HepG2 (cell line): ENCODE measurements around the gene ZDHHC14. TPM values are rescaled to one million over a fixed set of nuclear protein-coding genes. Genes with fewer than 3 reads are reported as not detected.

Experiments
- ATAC-seq: fragments of 200-7000 bp; cut with Tn5 transposase; 3 replicates; pipeline ENCODE4 v1.9.1; 2020; ENCODE audit warnings: mild to moderate bottlenecking, moderate library complexity
- BruUV-seq: library from RNA; stranded (reverse); fragments of 400-500 nt; replicated peaks from 2 replicates; lab custom pipeline; 2021; lab: Mats Ljungman, UMichigan
- CTCF ChIA-PET: fragments of 300-600 bp; formaldehyde crosslinking; extraction: SDS; loops from one replicate; lab custom pipeline; 2021; ENCODE audit warnings: low total read pairs, inconsistent platforms, low intra/inter-chr PET ratio; lab: Yijun Ruan, JAX
- POLR2A ChIA-PET: fragments of 350-600 bp; sonication (Branson Sonifier 250); formaldehyde crosslinking; loops from one replicate; lab custom pipeline; 2020; ENCODE audit warnings: antibody characterized with exemption, inconsistent platforms; lab: Yijun Ruan, JAX
- DNase-seq: peaks from one replicate; pipeline ENCODE4 v3.0.0-alpha.2; 2015; ENCODE audit warnings: low spot score
- FAIRE-seq: peaks from 3 replicates; lab custom pipeline; 2011; peaks lifted over from hg19 to GRCh38; lab: Jason Lieb, UNC
- H2AFZ ChIP-seq: one replicate; pipeline ENCODE4 v1.6.1; 2011; ENCODE audit warnings: low read length, inconsistent platforms
- H3K27ac ChIP-seq: fragments of 300-600 bp; 3 replicates; pipeline ENCODE4 v1.8.0; 2011; ENCODE audit warnings: mixed run types, mild to moderate bottlenecking, mixed read lengths, low read length, inconsistent platforms; ENCODE audit not compliant: insufficient read depth; ENCODE audit errors: extremely low read length
- H3K27me3 ChIP-seq, 2 experiments: fragments of 200-600 bp in 1 of 2; 2 replicates in 1 of 2; 3 replicates in 1 of 2; pipeline versions ENCODE4 v1.6.0 to v1.8.0; 2011; ENCODE audit warnings: low read length in 2 of 2, mild to moderate bottlenecking in 2 of 2, moderate library complexity in 2 of 2, inconsistent platforms in 1 of 2; ENCODE audit not compliant: insufficient read depth in 2 of 2, control insufficient read depth in 1 of 2
- H3K36me3 ChIP-seq, 2 experiments: fragments of 200-600 bp in 1 of 2; replicated peaks in 1 of 2; 2 replicates in 1 of 2; 3 replicates in 1 of 2; pipeline versions ENCODE4 v1.5.1 to v1.8.0; 2011; ENCODE audit warnings: low read length in 2 of 2, inconsistent platforms in 1 of 2; ENCODE audit not compliant: insufficient read depth in 2 of 2, control insufficient read depth in 1 of 2
- H3K4me1 ChIP-seq: 2 replicates; pipeline ENCODE4 v1.5.1; 2012; ENCODE audit warnings: low read length, inconsistent platforms; ENCODE audit not compliant: insufficient read depth
- H3K4me2 ChIP-seq: 2 replicates; pipeline ENCODE4 v1.6.0; 2011; ENCODE audit warnings: low read depth, low read length, inconsistent platforms
- H3K4me3 ChIP-seq, 3 experiments: fragments of 200-600 bp in 1 of 3; sonication (generic), shearing (Covaris generic) in 1 of 3; replicated peaks in 1 of 3; 2 replicates each; pipeline ENCODE4 v1.5.1; 2011 to 2016; ENCODE audit warnings: low read length in 3 of 3, inconsistent platforms in 2 of 3, low read depth in 2 of 3, mild to moderate bottlenecking in 2 of 3, control low read depth in 1 of 3, mixed read lengths in 1 of 3; ENCODE audit not compliant: insufficient read depth in 1 of 3
- H3K79me2 ChIP-seq: one replicate; pipeline ENCODE4 v1.6.1; 2011; ENCODE audit warnings: low read length, inconsistent platforms; ENCODE audit not compliant: insufficient read depth
- H3K9ac ChIP-seq: 2 replicates; pipeline ENCODE4 v1.6.0; 2011; ENCODE audit warnings: mild to moderate bottlenecking, low read depth, low read length, inconsistent platforms; ENCODE audit not compliant: insufficient read depth
- H3K9me3 ChIP-seq: 2 replicates; pipeline ENCODE4 v1.5.1; 2012; ENCODE audit warnings: mild to moderate bottlenecking, low read length
- H4K20me1 ChIP-seq: 2 replicates; pipeline ENCODE4 v1.6.0; 2011; ENCODE audit warnings: inconsistent platforms, mild to moderate bottlenecking, low read length, moderate library complexity; ENCODE audit not compliant: insufficient read depth
- FOSL2 ChIP-seq: sonication (generic); formaldehyde crosslinking; IDR thresholded peaks from 2 replicates; pipeline ENCODE4 v1.4.0; 2020; ENCODE audit warnings: missing genetic modification reagents
- FOXO1 ChIP-seq: sonication (generic); formaldehyde crosslinking; IDR thresholded peaks from 2 replicates; pipeline ENCODE4 v1.4.0; 2020; ENCODE audit warnings: missing genetic modification reagents
- GABPB1 ChIP-seq: IDR thresholded peaks from 2 replicates; pipeline ENCODE4 v1.6.1; 2016; ENCODE audit warnings: mild to moderate bottlenecking, missing genetic modification reagents, moderate library complexity, missing compliant biosample characterization
- GMEB2 ChIP-seq: IDR thresholded peaks from 2 replicates; pipeline ENCODE4 v1.6.1; 2016; ENCODE audit warnings: missing biosample characterization, missing genetic modification reagents, low read depth
- JUNB ChIP-seq: sonication (generic); formaldehyde crosslinking; IDR thresholded peaks from 2 replicates; pipeline ENCODE4 v1.8.0; 2022; ENCODE audit warnings: missing genetic modification reagents, mild to moderate bottlenecking, borderline replicate concordance
- MNT ChIP-seq: fragments of 450-650 bp; IDR thresholded peaks from 2 replicates; pipeline ENCODE4 v1.6.1; 2016
- PAX8 ChIP-seq: sonication (generic); formaldehyde crosslinking; IDR thresholded peaks from 2 replicates; pipeline ENCODE4 v1.8.0; 2022; ENCODE audit warnings: mild to moderate bottlenecking, missing genetic modification reagents, borderline replicate concordance
- POGZ ChIP-seq: sonication (generic); formaldehyde crosslinking; IDR thresholded peaks from 2 replicates; pipeline ENCODE4 v1.4.0; 2020; ENCODE audit warnings: mild to moderate bottlenecking, missing genetic modification reagents
- ZBTB39 ChIP-seq: sonication (generic); formaldehyde crosslinking; IDR thresholded peaks from 2 replicates; pipeline ENCODE4 v1.5.0; 2020; ENCODE audit warnings: missing genetic modification reagents
- ZNF20 ChIP-seq: sonication (generic); formaldehyde crosslinking; IDR thresholded peaks from 2 replicates; pipeline ENCODE4 v1.4.0; 2020; ENCODE audit warnings: mild to moderate bottlenecking, moderate library complexity, missing genetic modification reagents
- ZNF75D ChIP-seq: sonication (generic); formaldehyde crosslinking; IDR thresholded peaks from 2 replicates; pipeline ENCODE4 v1.8.1; 2023; ENCODE audit warnings: missing genetic modification reagents, mild to moderate bottlenecking, borderline replicate concordance
- ZNF772 ChIP-seq: sonication (generic); formaldehyde crosslinking; IDR thresholded peaks from 2 replicates; pipeline ENCODE4 v1.5.0; 2020; ENCODE audit warnings: mild to moderate bottlenecking, missing genetic modification reagents
- ZNF780A ChIP-seq: sonication (generic); formaldehyde crosslinking; IDR thresholded peaks from 2 replicates; pipeline ENCODE4 v1.8.0; 2022; ENCODE audit warnings: mild to moderate bottlenecking, missing genetic modification reagents, moderate library complexity
- ZSCAN22 ChIP-seq: sonication (generic); formaldehyde crosslinking; IDR thresholded peaks from 2 replicates; pipeline ENCODE4 v1.4.0; 2020; ENCODE audit warnings: mild to moderate bottlenecking, missing genetic modification reagents
- ZSCAN25 ChIP-seq: sonication (generic); formaldehyde crosslinking; IDR thresholded peaks from 2 replicates; pipeline ENCODE4 v1.8.0; 2022; ENCODE audit warnings: mild to moderate bottlenecking, missing genetic modification reagents
- WGBS: methylation state at CpG from one replicate; pipeline ENCODE4 v1.1.6; 2017; ENCODE audit warnings: low lambda C conversion rate; 5-methylcytosine and 5-hydroxymethylcytosine counted together
- in situ Hi-C: cut with HindIII; loops from 2 replicates; pipeline ENCODE4 v1.10.0; 2017; ENCODE audit warnings: low pct_unique_long_range_greater_than_20kb; ENCODE audit not compliant: extremely low pct_ligation_motif_present
- intact Hi-C: fragments of 100-400 bp; cut with micrococcal nuclease; formaldehyde crosslinking; loops from one replicate; pipeline ENCODE4 v1.10.0; 2022; ENCODE audit not compliant: unreplicated experiment
- polyA plus RNA-seq, 8 experiments: library from polyadenylated mRNA; depleted of rRNA in 3 of 8; stranded (reverse) in 7 of 8; unstranded in 1 of 8; fragments of >200 nt; fragmentation: Illumina TruSeq in 4 of 8; extraction: Trizol in 4 of 8; gene quantifications; 2 replicates each; pipeline versions ENCODE4 v1.2.1 to v1.2.3, GENCODE V29; 2011 to 2016; ENCODE audit warnings: low read depth in 4 of 8, missing spikeins in 1 of 8, mixed read lengths in 1 of 8; ENCODE audit not compliant: insufficient read depth in 1 of 8
- total RNA-seq, 5 experiments: library from RNA; depleted of rRNA; stranded (reverse); fragments of >200 nt; fragmentation: Illumina TruSeq; extraction: Trizol; gene quantifications; 2 replicates each; pipeline ENCODE4 v1.2.3, GENCODE V29; 2016; ENCODE audit warnings: low read depth in 1 of 5

ZDHHC14 gene
- total and polyA plus RNA-seq, 2 of the 13 experiments (the other 11 are each of a cell fraction or from before 2014, with no cell fraction given): 3.7 to 9.5 TPM

GRCh38 chr6:157462956-157463742, 82.2 kb downstream of the ZDHHC14 start:
- FAIRE-seq (no peak), ATAC-seq (no peak)
- 95% methylated on average over 6 of the region's 6 CpGs for WGBS

More at GRCh38 chr6:157462956-157463742, 82.2 kb downstream of the ZDHHC14 start:
- in situ Hi-C loops: no loop called here
- Histone ChIP-seq H3K4me1 (peaks cover 19% of the 10 kb centered on the region), H2AFZ (no peak overlapping the region), H3K27ac (no peak overlapping the region), H4K20me1 (no peaks in the 10 kb centered on the region), H3K36me3 (no peaks in the 10 kb centered on the region), H3K27me3 (no peaks in the 10 kb centered on the region), H3K4me2 (no peak overlapping the region), H3K9me3 (no peaks in the 10 kb centered on the region), H3K4me3 (no peak overlapping the region), H3K9ac (no peak overlapping the region), H3K79me2 (no peaks in the 10 kb centered on the region)
- TF ChIP-seq JUNB (CRISPR knock-in tag) (no peak), ZNF772 (CRISPR knock-in tag) (no peak), ZNF780A (CRISPR knock-in tag) (no peak), GABPB1 (CRISPR knock-in tag) (no peak), ZSCAN25 (no peak), ZNF20 (CRISPR knock-in tag) (no peak), FOSL2 (no peak), MNT (no peak), FOXO1 (CRISPR knock-in tag) (no peak), POGZ (CRISPR knock-in tag) (no peak), ZSCAN22 (CRISPR knock-in tag) (no peak), PAX8 (CRISPR knock-in tag) (no peak), GMEB2 (no peak), ZBTB39 (CRISPR knock-in tag) (no peak), ZNF75D (CRISPR knock-in tag) (no peak)
- no peak for DNase-seq
- CTCF ChIA-PET: no interaction called here
- BruUV-seq: no TSS peak
- intact Hi-C loops: no loop called here
- POLR2A ChIA-PET: no interaction called here
